GM19193 (cell line): Measurements from ENCODE around the gene NUMB.

Source experiments
- POLR2A ChIP-seq: IDR thresholded peaks from 4 replicates; pipeline ENCODE4 v1.6.1; 2011; ENCODE audit not compliant: insufficient read depth, insufficient read length; ENCODE audit errors: extremely low read depth

Gene NUMB

GRCh38 chr14:73365727-73366126 is 92.6 kb downstream of the NUMB start:
- no peak for TF ChIP-seq POLR2A

GRCh38 chr14:73364559-73364958 is 93.8 kb downstream of the NUMB start:
- TF ChIP-seq POLR2A = no peak

GRCh38 chr14:73359445-73359844 is 98.9 kb downstream of the NUMB start:
- TF ChIP-seq POLR2A = no peak

- no peak for TF ChIP-seq POLR2A
Observed at GRCh38 chr14:73358187-73358586, 100.2 kb downstream of the NUMB start.

GRCh38 chr14:73344319-73344718 is 114.0 kb downstream of the NUMB start:
- no peak for TF ChIP-seq POLR2A

- no peak for TF ChIP-seq POLR2A
Observed at GRCh38 chr14:73342670-73343069, 115.7 kb downstream of the NUMB start.

GRCh38 chr14:73339846-73340595 is 118.3 kb downstream of the NUMB start:
- no peak for TF ChIP-seq POLR2A

GRCh38 chr14:73339206-73339605 is 119.1 kb downstream of the NUMB start:
- no peak for TF ChIP-seq POLR2A

- TF ChIP-seq POLR2A = no peak
Observed at GRCh38 chr14:73338551-73338950, 119.8 kb downstream of the NUMB start.

GRCh38 chr14:73333031-73333430 is 125.3 kb downstream of the NUMB start:
- TF ChIP-seq POLR2A = no peak

GRCh38 chr14:73325630-73326299 is 132.6 kb downstream of the NUMB start:
- no peak for TF ChIP-seq POLR2A

GRCh38 chr14:73325063-73325462 is 133.3 kb downstream of the NUMB start:
- TF ChIP-seq POLR2A = no peak

GRCh38 chr14:73324533-73324932 is 133.8 kb downstream of the NUMB start:
- TF ChIP-seq POLR2A = no peak

GRCh38 chr14:73323896-73324399 is 134.4 kb downstream of the NUMB start:
- TF ChIP-seq POLR2A = no peak

- no peak for TF ChIP-seq POLR2A
Observed at GRCh38 chr14:73313151-73313550, 145.2 kb downstream of the NUMB start.

GRCh38 chr14:73312687-73313086 is 145.7 kb downstream of the NUMB start:
- TF ChIP-seq POLR2A = no peak
